GM18951 (cell line): ENCODE measurements around the gene GK.

Experiments used
- POLR2A ChIP-seq: IDR thresholded peaks from 4 replicates; pipeline ENCODE4 v1.6.1; 2011; ENCODE audit warnings: mild to moderate bottlenecking; ENCODE audit not compliant: insufficient read length, insufficient read depth; ENCODE audit errors: extremely low read depth
- in situ Hi-C: fragments of 300-500 bp; cut with MboI; formaldehyde crosslinking; loops from one replicate; pipeline ENCODE4 v1.12.0; 2022; ENCODE audit warnings: low sequenced_read_pairs, mixed read lengths, inconsistent platforms; ENCODE audit not compliant: unreplicated experiment

The GK gene

GRCh38 chrX:30777575-30777974 lies 124.4 kb downstream of the GK start:
- in situ Hi-C loops, result no loop called here
- no peak for TF ChIP-seq POLR2A

- in situ Hi-C loops, result no loop called here
- no peak for TF ChIP-seq POLR2A
Observed at GRCh38 chrX:30779453-30780030, 126.3 kb downstream of the GK start.
